Stomach (tissue), 4 donors: Measurements from ENCODE around the gene DTYMK.

Experiments
- CTCF ChIP-seq, 7 experiments: fragments of 450-650 bp in 4 of 7; fragments of 200-600 bp in 3 of 7; sonication (generic) in 3 of 7; IDR thresholded peaks; one replicate each; pipeline ENCODE4 v1.5.1; 2016 to 2019; ENCODE audit warnings: antibody characterized with exemption in 7 of 7, control low read depth in 2 of 7, mild to moderate bottlenecking in 1 of 7
- EP300 ChIP-seq: sonication (generic); formaldehyde crosslinking; IDR thresholded peaks from one replicate; pipeline ENCODE4 v1.6.1; 2017; ENCODE audit warnings: antibody characterized with exemption
- POLR2A ChIP-seq, 4 donors: fragments of 450-650 bp; IDR thresholded peaks; one replicate each; pipeline ENCODE4 v1.6.1; 2016; ENCODE audit warnings: antibody characterized with exemption in 4 of 4, control low read depth in 2 of 4, mild to moderate bottlenecking in 1 of 4, moderate library complexity in 1 of 4

DNA sequence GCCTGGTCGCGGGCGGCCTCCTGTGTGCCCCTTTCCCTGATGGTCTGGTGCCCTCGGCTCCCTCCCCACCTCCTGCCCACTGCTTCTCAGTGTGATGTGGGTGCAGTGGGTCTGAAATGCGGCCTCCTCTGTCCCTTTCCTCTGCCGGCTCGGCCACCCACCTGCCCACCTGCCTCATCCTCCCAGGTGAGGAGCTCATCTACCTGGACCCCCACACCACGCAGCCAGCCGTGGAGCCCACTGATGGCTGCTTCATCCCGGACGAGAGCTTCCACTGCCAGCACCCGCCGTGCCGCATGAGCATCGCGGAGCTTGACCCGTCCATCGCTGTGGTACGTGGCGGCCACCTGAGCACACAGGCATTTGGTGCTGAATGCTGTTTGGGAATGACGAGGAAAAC lies 18.3 kb downstream of the DTYMK start:
- no peak for TF ChIP-seq CTCF (IDR thresholded peaks at IDR 0.05)
- TF ChIP-seq POLR2A (IDR thresholded peaks at IDR 0.05) = no peak
- no peak for TF ChIP-seq EP300
